PC-9 (cell line): Measurements from ENCODE around the gene NF2.

Source experiments
- EZH2 ChIP-seq: fragments of 200-600 bp; sonication (generic); IDR thresholded peaks from 2 replicates; pipeline ENCODE4 v1.8.0; 2017; ENCODE audit warnings: antibody characterized with exemption, low read depth
- TF ChIP-seq, protein P1 (sequence below): fragments of 200-600 bp; sonication (generic); conservative IDR thresholded peaks from 2 replicates; pipeline ENCODE4 v1.6.1; 2017; ENCODE audit warnings: mixed run types, antibody characterized with exemption, mild to moderate bottlenecking, moderate library complexity

DNA sequence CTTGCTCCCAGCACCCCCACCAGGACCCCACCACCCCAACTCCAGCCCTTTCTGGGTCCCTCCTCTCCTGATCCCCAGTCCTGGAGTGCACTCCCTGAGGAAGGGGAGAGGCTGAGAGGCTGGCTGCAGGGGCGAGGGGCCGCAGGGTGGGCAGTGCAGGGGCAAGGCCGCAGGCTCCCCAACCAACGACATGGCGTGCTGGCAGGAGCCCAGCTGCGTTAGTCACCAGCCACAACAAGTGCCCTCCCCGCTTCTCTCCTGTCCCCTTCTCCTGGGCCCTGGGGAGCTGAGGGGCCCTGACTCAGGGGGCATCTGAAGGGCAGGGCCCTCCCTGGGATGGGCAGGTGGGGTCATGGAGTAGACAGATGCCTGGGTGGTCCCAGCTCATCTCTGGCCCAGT, 118.7 kb downstream of the NF2 start:
- TF ChIP-seq, protein P1, sequence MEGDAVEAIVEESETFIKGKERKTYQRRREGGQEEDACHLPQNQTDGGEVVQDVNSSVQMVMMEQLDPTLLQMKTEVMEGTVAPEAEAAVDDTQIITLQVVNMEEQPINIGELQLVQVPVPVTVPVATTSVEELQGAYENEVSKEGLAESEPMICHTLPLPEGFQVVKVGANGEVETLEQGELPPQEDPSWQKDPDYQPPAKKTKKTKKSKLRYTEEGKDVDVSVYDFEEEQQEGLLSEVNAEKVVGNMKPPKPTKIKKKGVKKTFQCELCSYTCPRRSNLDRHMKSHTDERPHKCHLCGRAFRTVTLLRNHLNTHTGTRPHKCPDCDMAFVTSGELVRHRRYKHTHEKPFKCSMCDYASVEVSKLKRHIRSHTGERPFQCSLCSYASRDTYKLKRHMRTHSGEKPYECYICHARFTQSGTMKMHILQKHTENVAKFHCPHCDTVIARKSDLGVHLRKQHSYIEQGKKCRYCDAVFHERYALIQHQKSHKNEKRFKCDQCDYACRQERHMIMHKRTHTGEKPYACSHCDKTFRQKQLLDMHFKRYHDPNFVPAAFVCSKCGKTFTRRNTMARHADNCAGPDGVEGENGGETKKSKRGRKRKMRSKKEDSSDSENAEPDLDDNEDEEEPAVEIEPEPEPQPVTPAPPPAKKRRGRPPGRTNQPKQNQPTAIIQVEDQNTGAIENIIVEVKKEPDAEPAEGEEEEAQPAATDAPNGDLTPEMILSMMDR, result no peak
- no peak for TF ChIP-seq EZH2
